ENCODE data around the gene CASS4. TPM values are rescaled to one million over a fixed set of nuclear protein-coding genes. Genes with fewer than 3 reads are reported as not detected.

Gene CASS4
- total and polyA plus RNA-seq, 3 donors from 2014 or later, result 0.79 to 1.8 (median 0.92) TPM

- H3K4me1 ChIP-seq, result peaks cover 2% of the 10 kb centered on the region
- H3K9me3 ChIP-seq, result no peaks in the 10 kb centered on the region
- DNase-seq, result no peak
- H3K27me3 ChIP-seq, result no peaks in the 10 kb centered on the region
- no peak overlapping the region for H3K27ac ChIP-seq
- WGBS, 2 donors, result 84 to 86% methylated on average over 4 of the region's 4 CpGs
- TF ChIP-seq POLR2A (IDR thresholded peaks at IDR 0.05), result no peak
- no peak for TF ChIP-seq CTCF (IDR thresholded peaks at IDR 0.05)
- intact Hi-C loops (cut with DNase I; ENCODE audit: low total_unique reads), result no loop called here
- H3K36me3 ChIP-seq (ENCODE audit: low read depth, missing control alignments), result no peaks in the 10 kb centered on the region
- no peak overlapping the region for H3K4me3 ChIP-seq
These were observed 15.7 kb downstream of the CASS4 start for GRCh38 chr20:56427797-56428196.

- no peak overlapping the region for H3K4me3 ChIP-seq
- H3K9me3 ChIP-seq, result no peaks in the 10 kb centered on the region
- TF ChIP-seq CTCF (IDR thresholded peaks at IDR 0.05) (no peak), POLR2A (IDR thresholded peaks at IDR 0.05) (no peak)
- 91% methylated on average over 5 of the region's 5 CpGs for WGBS, 2 donors
- no peak overlapping the region for H3K27ac ChIP-seq
- H3K27me3 ChIP-seq, result no peaks in the 10 kb centered on the region
- DNase-seq, result no peak
- intact Hi-C loops (cut with DNase I; ENCODE audit: low total_unique reads), result no loop called here
- H3K4me1 ChIP-seq, result no peaks in the 10 kb centered on the region
- H3K36me3 ChIP-seq (ENCODE audit: low read depth, missing control alignments), result no peaks in the 10 kb centered on the region
These were observed 16.4 kb downstream of the CASS4 start for GRCh38 chr20:56428410-56428809.

GRCh38 chr20:56428881-56429280 lies 16.8 kb downstream of the CASS4 start:
- 77 to 81% methylated on average over 8 of the region's 8 CpGs for WGBS, 2 donors
- TF ChIP-seq CTCF (IDR thresholded peaks at IDR 0.05), result no peak
- TF ChIP-seq POLR2A (IDR thresholded peaks at IDR 0.05), result no peak
- Histone ChIP-seq H3K36me3 (ENCODE audit: low read depth, missing control alignments) (no peaks in the 10 kb centered on the region), H3K4me1 (no peaks in the 10 kb centered on the region), H3K27me3 (no peaks in the 10 kb centered on the region), H3K4me3 (no peak overlapping the region), H3K9me3 (no peaks in the 10 kb centered on the region), H3K27ac (no peak overlapping the region)
- intact Hi-C loops (cut with DNase I; ENCODE audit: low total_unique reads), result no loop called here
- no peak for DNase-seq

- WGBS, 2 donors, result 65 to 66% methylated on average over 6 of the region's 6 CpGs
- H3K9me3 ChIP-seq, result no peaks in the 10 kb centered on the region
- intact Hi-C loops (cut with DNase I; ENCODE audit: low total_unique reads), result no loop called here
- H3K36me3 ChIP-seq (ENCODE audit: low read depth, missing control alignments), result no peaks in the 10 kb centered on the region
- no peak overlapping the region for H3K27ac ChIP-seq
- no peak for TF ChIP-seq CTCF (IDR thresholded peaks at IDR 0.05)
- TF ChIP-seq POLR2A (IDR thresholded peaks at IDR 0.05), result no peak
- no peak overlapping the region for H3K4me3 ChIP-seq
- no peak for DNase-seq
- H3K27me3 ChIP-seq, result no peaks in the 10 kb centered on the region
- H3K4me1 ChIP-seq, result no peaks in the 10 kb centered on the region
These were observed 17.4 kb downstream of the CASS4 start for GRCh38 chr20:56429502-56429901.

GRCh38 chr20:56429941-56430340 lies 17.9 kb downstream of the CASS4 start:
- Histone ChIP-seq H3K4me3 (no peak overlapping the region), H3K27ac (no peak overlapping the region), H3K27me3 (no peaks in the 10 kb centered on the region), H3K4me1 (no peaks in the 10 kb centered on the region), H3K9me3 (no peaks in the 10 kb centered on the region), H3K36me3 (ENCODE audit: low read depth, missing control alignments) (no peaks in the 10 kb centered on the region)
- no peak for TF ChIP-seq CTCF (IDR thresholded peaks at IDR 0.05)
- no peak for TF ChIP-seq POLR2A (IDR thresholded peaks at IDR 0.05)
- 66 to 68% methylated on average over 4 of the region's 4 CpGs for WGBS, 2 donors
- DNase-seq, result no peak
- intact Hi-C loops (cut with DNase I; ENCODE audit: low total_unique reads), result no loop called here
